SW480 (cell line): ENCODE results near the gene TMPRSS12.
"Not testable (repeated sequence)": the region's sequence is repeated elsewhere in the genome, so short reads cannot be mapped to it uniquely, and the experiment has no call there.

Source experiments
- DNase-seq: peaks from one replicate; pipeline ENCODE4 v3.0.0-alpha.2; 2016; ENCODE audit warnings: low spot score

Gene TMPRSS12

DNA sequence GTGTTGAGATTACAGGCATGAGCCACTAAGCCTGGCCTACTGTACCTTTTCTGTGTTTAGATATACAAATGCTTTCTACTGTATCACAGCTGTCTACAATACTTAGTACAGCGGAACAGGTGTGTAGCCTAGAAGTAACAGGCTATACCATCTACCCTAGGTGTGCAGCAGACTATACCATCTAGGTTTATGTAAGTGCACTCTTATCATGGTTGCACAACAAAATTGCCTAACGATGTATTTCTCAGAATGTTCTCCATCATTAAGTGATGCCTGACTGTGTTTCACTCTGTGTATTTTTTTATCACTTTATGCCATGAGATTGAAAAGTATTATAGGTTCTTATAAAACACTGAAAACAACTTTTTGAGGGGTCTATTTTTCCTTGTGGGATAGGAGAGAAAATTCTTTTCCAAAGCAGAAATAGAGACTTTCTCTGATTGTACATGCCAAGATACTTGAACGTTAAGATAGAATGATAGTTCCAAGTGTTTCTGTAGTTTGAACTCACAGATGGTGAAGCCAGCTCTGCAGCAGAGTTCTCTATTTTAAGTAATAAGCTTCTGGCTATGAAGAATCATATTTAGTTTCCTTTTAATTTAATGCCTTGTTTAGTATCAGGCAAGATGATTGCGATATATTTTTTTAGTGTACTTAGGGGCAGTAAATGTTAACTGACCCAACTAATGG, 17.0 kb downstream of the TMPRSS12 start:
- DNase-seq: no peak

DNA sequence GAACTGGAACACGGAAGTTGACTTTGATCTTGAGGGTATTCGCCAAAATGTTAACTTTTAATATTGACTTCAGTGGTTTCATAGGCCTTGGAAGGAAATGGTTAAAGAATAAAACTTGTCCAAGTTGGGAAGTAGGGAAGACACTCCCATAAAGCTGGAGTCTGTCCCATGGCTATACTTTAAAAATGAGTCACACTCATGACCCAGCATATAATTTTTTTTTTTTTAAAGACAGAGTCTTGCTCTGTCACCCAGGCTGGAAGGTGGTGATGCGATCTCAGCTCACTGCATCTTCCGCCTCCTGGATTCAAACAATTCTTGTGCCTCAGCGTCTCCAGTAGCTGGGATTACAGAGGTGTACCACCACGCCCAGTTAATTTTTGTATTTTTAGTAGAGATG, 19.6 kb downstream of the TMPRSS12 start:
- DNase-seq: no peak

DNA sequence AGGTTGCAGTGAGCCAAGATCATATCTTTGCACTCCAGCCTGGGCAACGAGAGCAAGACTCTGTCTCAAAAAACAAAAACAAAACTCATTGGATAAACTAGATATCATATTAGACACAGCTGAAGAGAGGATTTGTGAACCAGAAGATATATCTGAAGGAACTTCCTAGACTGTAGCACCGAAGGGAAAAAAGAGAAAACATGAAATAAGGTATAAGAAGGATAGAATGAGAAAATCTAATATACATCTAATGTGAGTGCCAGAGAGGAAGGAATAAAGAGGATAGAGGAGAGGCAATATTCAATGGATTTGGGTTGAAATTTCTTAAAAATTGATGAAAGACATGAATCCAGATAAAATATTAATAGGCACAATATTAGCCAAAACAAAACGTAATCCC, 22.5 kb downstream of the TMPRSS12 start:
- DNase-seq: no peak

DNA sequence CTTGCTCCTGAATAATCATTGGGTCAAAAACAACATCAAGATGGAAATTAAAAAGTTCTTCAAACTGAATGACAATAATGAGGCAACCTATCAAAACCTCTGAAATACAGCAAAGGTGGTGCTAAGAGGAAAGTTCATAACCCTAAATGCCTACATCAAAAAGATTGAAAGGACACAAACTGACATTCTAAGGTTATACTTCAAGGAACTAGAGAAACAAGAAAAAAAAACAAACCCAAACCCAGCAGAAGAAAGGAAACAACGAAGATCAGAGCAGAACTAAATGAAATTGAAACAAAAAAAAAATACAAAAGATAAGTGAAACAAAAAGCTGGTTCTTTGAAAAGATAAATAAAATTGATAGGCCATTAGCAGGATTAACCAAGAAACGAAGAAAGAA, 26.2 kb downstream of the TMPRSS12 start:
- DNase-seq: not testable (repeated sequence)

DNA sequence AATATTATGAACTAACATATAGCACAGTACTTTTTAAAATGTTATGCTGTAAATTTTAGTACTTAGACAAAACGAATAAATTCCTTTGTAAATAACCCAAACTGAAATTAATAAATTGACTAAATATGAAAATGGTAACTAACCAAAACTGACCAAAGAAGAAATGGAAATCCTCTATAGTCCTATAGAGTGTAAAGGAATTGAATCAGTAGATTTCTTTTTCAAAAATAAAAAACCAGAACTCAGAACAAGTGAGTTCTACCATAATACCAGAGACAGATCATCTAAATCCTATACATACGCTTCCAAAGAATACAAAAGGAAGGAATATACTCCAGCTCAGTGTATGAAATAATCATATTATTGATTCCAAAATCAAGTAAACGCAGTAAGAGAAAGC, 39.8 kb downstream of the TMPRSS12 start:
- no peak for DNase-seq

DNA sequence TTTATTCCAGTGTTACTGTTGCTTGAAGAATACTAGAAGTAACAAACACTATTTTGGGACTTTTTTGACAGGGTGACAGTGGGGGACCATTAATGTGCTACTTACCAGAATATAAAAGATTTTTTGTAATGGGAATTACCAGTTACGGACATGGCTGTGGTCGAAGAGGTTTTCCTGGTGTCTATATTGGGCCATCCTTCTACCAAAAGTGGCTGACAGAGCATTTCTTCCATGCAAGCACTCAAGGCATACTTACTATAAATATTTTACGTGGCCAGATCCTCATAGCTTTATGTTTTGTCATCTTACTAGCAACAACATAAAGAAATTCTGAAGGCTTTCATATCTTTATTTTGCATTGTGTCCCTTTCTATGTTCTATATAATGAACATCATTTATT, 44.5 kb downstream of the TMPRSS12 start:
- DNase-seq: no peak

DNA sequence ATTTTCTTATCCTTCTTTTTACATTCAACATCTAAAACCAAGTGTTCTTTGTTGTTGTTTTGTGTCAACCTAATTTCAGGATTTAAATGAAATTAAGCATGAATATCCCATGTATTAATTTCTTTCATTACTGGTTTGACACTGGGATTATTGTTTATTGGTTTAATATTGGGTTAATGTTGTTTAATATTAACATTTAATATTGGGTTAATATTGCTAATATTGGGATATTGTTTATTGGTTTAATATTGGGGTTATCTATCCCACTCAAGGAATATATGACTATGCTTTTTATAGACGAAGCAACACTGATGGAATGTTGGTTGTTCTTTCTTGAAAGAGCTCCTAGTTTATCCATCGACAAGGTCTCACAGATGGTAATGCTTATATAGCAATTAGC, 45.9 kb downstream of the TMPRSS12 start:
- no peak for DNase-seq

DNA sequence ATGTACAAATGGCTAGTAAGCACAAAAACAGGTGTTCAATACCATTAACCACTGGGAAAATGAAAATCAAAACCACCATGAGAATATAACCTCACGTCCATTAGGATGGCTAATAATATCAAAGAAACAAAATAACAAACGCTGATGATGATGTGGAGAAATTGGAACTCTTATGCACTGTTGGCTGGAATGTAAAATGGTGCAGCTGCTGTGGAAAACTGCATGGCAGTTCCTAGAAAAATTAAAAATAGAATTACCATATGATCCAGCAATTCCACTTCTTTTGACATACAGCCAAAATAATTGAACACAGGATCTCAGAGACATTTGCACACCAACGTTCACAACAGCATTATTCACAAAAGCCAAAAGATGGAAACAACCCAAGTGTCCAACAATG, 51.5 kb downstream of the TMPRSS12 start:
- DNase-seq: no peak

DNA sequence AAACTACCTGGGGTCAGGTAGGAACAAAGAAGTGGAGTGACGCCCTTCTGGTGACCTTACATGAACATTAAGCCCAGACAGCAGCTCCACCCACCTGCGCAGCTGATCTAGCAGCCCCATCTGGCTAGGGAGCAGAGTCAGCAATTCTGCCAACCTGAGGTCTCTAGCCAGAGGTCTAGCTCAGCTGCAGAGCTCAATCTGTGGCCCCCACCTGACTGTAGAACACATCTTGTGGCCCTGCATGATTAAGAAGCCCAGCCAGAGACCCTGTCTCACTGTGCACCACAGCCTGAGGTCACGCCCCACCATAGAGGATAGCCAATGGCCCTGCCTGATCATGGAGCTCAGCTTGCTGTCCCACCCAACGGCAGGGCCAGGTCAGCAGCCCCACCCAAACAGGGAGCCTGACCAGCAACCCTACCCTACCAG, 59.0 kb downstream of the TMPRSS12 start:
- no peak for DNase-seq

DNA sequence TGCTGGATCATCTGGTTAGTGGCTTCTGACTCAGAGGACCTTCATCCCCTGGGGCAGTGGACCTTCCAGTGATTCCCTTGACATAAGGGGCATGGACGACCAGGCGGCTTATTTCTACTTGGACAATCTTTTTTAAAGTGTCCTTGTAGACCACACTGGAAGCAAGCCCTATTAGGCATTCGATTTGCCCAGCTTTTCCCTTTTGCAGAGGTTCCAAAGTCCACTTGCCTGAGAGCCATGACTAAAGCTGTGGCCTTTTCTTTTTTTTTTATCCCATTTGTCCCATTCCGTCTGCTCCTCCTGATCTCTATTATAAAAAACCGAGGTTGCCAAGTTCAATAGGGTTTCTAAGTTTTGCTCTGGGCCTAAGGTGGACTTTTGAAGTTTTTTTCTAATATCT, 65.8 kb downstream of the TMPRSS12 start:
- not testable (repeated sequence) for DNase-seq

DNA sequence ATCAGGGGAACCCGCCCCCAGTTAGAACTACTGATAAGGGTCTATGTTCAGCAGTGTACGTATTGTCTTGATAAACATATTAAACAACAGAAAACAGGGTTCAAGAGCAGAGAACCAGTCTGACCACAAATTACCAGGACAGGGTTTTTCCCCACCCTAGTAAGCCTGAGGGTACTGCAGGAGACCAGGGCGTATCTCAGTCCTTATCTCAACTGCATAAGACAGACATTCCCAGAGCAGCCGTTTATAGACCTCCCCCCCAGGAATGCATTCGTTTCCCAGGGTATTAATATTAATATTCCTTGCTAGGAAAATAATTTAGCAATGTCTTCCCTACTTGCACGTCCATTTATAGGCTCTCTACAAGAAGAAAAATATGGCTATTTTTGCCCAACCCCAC, 69.6 kb downstream of the TMPRSS12 start:
- not testable (repeated sequence) for DNase-seq

DNA sequence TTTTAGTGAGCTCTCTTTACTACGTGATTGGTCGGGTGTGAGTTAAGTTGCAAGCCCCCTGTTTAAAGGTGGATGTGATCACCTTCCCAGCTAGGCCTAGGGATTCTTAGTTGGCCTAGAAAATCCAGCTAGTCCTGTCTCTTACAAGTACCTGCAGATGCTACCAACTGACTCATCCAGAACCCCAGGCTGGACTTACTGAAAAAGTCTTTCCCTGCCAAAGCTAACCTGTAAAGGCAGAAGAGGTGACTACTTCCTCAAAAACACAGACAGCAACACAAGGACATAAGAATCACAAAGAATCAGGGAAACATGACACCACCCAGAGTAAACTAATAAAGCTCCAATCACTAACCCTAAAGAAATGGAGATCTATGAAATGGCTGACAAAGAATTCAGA, 70.5 kb downstream of the TMPRSS12 start:
- no peak for DNase-seq

DNA sequence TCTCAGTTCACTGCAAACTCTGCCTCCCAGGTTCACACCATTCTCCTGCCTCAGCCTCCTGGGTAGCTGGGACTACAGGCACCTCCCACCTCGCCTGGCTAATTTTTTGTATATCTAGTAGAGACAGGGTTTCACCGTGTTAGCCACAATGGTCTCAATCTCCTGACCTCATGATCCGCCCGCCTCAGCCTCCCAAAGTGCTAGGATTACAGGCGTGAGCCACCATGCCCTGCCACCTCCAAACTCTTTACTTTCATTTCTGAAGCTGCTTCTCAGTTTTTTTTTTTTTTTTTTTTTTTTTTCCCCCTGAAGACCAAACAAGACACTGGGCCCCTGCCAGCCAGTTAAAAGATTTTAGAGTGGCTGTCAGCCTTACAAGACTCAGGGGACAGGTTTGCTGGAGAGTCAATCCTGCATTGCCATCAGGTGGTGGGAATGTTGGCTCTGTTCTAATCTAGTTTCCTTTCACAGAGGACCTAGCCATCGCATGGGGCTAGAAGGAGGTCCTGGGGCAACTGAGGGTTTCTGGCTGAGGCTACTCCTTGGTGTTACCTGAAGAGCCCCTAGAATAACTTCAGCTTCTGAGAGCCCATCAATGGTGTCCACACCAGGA, 72.3 kb downstream of the TMPRSS12 start:
- no peak for DNase-seq

DNA sequence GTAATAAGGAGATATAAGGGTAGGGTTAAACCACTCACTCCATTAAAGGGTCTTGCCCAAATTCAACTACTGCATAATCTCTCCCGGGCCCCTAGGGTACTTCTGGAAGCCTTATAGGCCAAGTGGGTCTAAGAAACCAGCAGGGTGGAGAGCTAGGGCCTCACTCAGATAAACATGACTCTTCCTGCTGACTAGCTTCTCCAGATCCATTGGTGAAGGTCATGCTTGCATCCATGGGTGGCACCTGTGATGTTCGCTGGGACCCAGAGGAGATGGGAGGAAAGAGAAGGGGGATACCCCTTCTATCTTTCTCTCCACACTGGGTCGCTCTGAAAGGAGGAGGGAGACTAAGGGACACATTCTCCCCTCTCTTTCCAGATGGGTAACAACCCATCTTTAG, 73.6 kb downstream of the TMPRSS12 start:
- DNase-seq: no peak

DNA sequence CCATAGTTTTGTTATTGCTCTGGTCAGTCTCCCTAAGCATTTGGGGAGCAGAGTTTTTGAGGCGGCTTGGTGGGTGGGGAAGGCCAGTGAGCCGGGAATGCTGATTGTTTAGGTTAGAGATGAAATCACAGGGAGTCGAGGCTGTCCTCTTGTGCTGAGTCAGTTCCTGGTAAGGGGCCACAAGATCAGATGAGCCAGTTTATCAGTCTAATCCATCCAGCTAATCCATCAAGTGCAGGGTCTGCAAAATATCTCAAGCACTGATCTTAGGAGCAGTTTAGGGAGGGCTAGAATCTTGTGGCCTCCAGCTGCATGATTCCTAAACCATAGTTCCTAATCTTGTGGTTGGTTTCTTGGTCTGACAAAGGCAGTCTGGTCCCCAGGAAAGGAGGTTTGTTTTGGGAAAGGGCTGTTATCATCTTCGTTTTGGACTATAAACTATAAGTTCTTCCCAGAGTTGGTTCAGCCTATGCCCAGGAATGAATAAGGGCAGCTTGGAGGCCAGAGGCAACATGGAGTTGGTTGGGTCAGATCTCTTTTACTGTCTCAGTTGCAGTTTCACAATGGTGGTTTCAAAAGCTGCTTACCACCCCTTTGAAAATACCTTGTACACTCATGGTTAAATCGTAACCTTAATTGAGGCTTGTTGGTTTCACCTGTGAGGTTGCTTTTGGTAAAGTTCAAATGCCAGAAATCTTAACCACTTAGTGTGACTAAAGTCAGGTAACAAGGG, 76.0 kb downstream of the TMPRSS12 start:
- DNase-seq: no peak

DNA sequence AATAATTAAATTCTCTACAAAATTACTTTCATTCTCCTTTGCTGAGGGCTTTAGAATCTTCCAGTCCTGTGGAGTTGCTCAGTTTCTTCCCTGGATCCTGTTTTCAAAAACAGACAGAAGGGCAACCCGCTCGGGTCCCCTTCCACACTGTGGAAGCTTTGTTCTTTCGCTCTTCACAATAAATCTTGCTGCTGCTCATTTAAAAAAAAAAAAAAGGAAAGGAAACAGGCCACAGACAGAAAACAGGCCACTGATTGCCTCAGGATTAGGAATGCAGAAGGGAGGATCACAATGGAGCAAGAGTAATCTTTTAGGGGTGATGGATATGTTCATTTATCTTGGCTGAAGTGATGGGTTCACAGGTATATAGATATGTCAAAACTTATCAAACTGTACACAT, 80.1 kb downstream of the TMPRSS12 start:
- DNase-seq: no peak

DNA sequence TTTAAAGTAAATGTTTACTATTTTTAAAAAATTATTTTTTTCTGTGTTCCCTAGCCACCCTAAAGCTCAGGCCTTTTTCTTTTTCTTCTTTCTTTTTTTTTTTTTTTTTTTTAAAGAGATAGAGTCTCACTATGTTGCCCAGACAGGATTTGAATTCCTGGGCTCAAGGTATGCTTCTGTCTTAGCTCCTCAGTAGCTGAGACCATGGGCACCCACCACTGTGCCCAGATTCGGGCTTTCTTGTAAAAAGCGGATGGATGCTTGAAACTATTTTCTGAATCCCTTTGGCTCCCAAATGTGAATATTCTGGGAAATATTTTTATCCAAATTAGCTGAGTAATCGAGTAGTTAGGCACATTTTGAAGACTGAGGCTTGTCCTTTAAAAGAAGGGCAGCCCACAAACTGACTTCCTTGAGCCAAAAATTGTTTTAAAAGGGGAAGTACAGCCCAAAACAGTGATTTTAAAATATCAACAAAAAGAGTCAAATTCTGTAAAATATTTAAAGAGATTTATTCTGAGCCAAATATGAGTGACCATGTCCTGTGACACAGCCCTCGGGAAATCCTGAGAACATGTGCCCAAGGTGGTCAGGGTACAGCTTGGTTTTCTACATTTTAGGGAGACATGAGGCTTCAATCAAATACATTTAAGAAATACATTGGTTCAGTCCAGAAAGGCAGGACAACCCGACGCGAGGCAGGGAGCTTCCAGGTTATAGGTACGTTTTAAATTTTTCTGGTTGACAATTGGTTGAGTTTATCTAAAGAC, 80.8 kb downstream of the TMPRSS12 start:
- DNase-seq: no peak

DNA sequence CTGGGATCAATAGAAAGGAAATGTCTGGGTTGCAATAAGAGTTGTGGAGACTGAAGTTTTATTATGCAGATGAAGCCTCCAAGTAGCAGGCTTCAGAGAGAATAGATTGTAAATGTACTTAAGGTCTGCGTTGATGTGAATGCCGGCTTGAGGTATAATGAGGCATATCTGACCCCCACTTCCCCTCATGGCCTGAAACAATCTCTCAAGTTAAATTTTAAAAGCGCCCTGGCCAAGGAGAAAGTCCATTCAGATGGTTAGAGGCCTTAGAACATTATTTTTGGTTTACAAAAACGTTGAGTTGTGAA, 81.4 kb downstream of the TMPRSS12 start:
- no peak for DNase-seq

DNA sequence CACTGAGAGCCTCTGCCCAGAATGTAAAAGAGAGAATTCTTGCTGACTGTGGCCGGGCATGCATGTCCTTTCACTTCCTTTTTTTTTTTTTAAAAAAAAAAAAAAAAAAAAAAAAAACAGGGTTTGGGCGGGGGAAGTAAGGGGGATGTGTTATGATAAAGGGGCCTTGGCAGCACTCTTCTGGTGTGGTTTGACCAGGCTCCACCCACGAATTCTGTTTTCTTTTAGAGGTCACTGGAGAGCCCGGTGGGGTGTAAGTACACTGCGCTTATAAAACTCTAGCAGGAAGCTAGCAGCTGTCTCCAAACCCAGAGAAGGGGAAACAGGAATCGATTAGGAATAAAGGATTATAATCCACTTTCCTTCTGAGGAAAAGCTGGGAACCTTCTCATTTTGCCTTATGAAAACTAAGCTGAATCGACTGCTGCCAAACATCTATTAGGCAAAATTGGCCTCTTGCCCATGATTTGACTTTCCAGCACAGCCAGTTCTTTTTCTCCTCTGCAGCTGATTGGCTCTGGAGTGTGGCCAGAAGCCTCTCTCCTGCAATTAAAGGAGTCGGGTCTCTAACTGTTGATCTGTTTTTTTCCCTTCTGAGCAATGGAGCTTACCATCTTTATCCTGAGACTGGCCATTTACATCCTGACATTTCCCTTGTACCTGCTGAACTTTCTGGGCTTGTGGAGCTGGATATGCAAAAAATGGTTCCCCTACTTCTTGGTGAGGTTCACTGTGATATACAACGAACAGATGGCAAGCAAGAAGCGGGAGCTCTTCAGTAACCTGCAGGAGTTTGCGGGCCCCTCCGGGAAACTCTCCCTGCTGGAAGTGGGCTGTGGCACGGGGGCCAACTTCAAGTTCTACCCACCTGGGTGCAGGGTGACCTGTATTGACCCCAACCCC, 82.0 kb downstream of the TMPRSS12 start:
- DNase-seq: peak; percentile 84

DNA sequence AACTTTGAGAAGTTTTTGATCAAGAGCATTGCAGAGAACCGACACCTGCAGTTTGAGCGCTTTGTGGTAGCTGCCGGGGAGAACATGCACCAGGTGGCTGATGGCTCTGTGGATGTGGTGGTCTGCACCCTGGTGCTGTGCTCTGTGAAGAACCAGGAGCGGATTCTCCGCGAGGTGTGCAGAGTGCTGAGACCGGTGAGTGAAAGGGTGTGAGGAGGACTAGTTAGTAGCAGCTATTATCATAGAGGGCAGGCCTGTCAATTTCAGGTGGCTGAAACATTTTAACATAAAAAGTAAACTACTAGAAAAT, 82.6 kb downstream of the TMPRSS12 start:
- no peak for DNase-seq

DNA sequence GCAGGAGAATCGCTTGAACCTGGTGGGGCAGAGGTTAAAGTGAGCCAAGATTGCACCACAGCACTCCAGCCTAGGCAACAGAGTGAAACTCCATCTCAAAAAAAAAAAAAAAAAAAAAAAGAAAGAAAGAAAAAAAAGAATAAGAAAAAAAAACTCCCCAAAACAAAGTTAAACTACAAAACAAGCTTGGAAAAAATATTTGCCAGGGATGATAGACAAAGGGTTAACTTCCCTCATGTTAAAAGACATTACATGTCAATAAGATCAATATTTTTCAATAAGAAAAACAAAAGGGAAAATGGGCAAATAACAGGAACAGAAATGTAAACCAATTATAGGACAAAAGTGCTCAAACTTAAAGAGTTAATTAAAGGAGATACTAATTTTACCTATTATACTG, 83.2 kb downstream of the TMPRSS12 start:
- DNase-seq: no peak

DNA sequence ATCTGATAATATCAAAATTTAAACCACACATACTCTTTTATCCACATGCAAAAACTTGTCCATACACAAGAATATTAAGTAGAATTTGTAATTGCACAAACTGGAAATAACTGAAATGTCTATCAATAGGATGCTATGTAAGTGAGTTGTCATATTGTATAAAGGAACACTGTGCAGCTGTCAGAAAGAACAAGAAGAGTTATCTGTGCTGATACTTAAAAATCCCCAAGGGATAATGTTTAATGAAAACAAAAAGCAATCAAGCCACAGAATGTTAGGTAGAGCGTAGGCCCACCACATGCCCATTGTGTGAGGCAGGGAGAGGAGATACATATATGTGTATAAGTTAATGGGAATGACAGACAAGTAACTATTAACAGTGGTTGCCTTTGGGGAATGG, 83.7 kb downstream of the TMPRSS12 start:
- DNase-seq: no peak
